Neural cell (in vitro differentiated cells): ENCODE measurements around the gene PARP12. TPM values are rescaled to one million over a fixed set of nuclear protein-coding genes. Genes with fewer than 3 reads are reported as not detected.

ENCODE experiments used
- H2AFZ ChIP-seq: fragments of 200-600, 300-800 bp; sonication (generic), shearing (Covaris generic); 2 replicates; pipeline ENCODE4 v1.6.0; 2014; ENCODE audit warnings: low read depth, mild to moderate bottlenecking, antibody characterized with exemption, low read length, moderate library complexity
- H3F3A ChIP-seq: fragments of 200-600 bp; shearing (Covaris generic); 2 replicates; pipeline ENCODE4 v1.6.1; 2016; ENCODE audit warnings: mild to moderate bottlenecking, moderate library complexity, mixed read lengths, antibody characterized with exemption, low read length; ENCODE audit not compliant: insufficient read depth, poor library complexity, severe bottlenecking
- H3K27ac ChIP-seq: fragments of 200-600, 300-800 bp; sonication (generic), shearing (Covaris generic); 2 replicates; pipeline ENCODE4 v1.5.1; 2014; ENCODE audit warnings: mild to moderate bottlenecking, low read length, moderate library complexity
- H3K27me3 ChIP-seq: fragments of 300-800, 200-600 bp; sonication (generic), shearing (Covaris generic); 2 replicates; pipeline ENCODE4 v1.6.0; 2014; ENCODE audit warnings: mild to moderate bottlenecking, low read depth, low read length, moderate library complexity; ENCODE audit not compliant: insufficient read depth
- H3K36me3 ChIP-seq: fragments of 300-800, 200-600 bp; sonication (generic), shearing (Covaris generic); 2 replicates; pipeline ENCODE4 v1.5.1; 2014; ENCODE audit warnings: mild to moderate bottlenecking, antibody characterized with exemption, low read length, moderate library complexity; ENCODE audit not compliant: insufficient read depth
- H3K4me2 ChIP-seq: fragments of 300-800, 200-600 bp; sonication (generic), shearing (Covaris generic); 2 replicates; pipeline ENCODE4 v1.6.0; 2014; ENCODE audit warnings: mild to moderate bottlenecking, low read length
- H3K4me3 ChIP-seq: fragments of 300-800, 200-600 bp; sonication (generic), shearing (Covaris generic); 2 replicates; pipeline ENCODE4 v1.5.1; 2014; ENCODE audit warnings: mild to moderate bottlenecking, low read length, moderate library complexity
- H3K79me2 ChIP-seq: fragments of 200-600 bp; shearing (Covaris generic); replicated peaks from 2 replicates; pipeline ENCODE4 v1.6.0; 2014; ENCODE audit warnings: mild to moderate bottlenecking, low read length, moderate library complexity; ENCODE audit not compliant: insufficient read depth
- H3K9ac ChIP-seq: fragments of 300-800, 200-600 bp; sonication (generic), shearing (Covaris generic); 2 replicates; pipeline ENCODE4 v1.6.1; 2016; ENCODE audit warnings: mild to moderate bottlenecking, low read length, mixed read lengths
- H3K9me2 ChIP-seq: fragments of 200-600 bp; shearing (Covaris generic); 2 replicates; pipeline ENCODE4 v1.6.1; 2016; ENCODE audit warnings: mild to moderate bottlenecking, low read length, mixed read lengths; ENCODE audit not compliant: insufficient read depth
- H3K9me3 ChIP-seq: fragments of 200-600, 300-800 bp; sonication (generic), shearing (Covaris generic); 2 replicates; pipeline ENCODE4 v1.6.1; 2016; ENCODE audit warnings: mild to moderate bottlenecking, mixed run types, low read length, moderate library complexity, mixed read lengths
- H4K20me1 ChIP-seq: fragments of 200-600 bp; shearing (Covaris generic); 2 replicates; pipeline ENCODE4 v1.6.1; 2016; ENCODE audit warnings: mild to moderate bottlenecking, mixed run types; ENCODE audit not compliant: insufficient read depth
- CTCF ChIP-seq: fragments of 450-650 bp; IDR thresholded peaks from 2 replicates; pipeline ENCODE4 v1.5.1; 2014; ENCODE audit warnings: antibody characterized with exemption, mild to moderate bottlenecking, moderate library complexity; ENCODE audit not compliant: poor library complexity, severe bottlenecking
- EP300 ChIP-seq: fragments of 450-650 bp; conservative IDR thresholded peaks from 2 replicates; pipeline ENCODE4 v1.6.1; 2014; ENCODE audit warnings: antibody characterized with exemption, mild to moderate bottlenecking, moderate library complexity; ENCODE audit not compliant: poor library complexity, severe bottlenecking
- EZH2 ChIP-seq: fragments of 200-600, 300-800 bp; shearing (Covaris generic), sonication (generic); IDR thresholded peaks from 2 replicates; pipeline ENCODE4 v1.6.1; 2014; ENCODE audit warnings: antibody characterized with exemption, low read length, borderline replicate concordance, mild to moderate bottlenecking; ENCODE audit not compliant: insufficient read depth, poor library complexity, severe bottlenecking
- MXI1 ChIP-seq: fragments of 450-650 bp; conservative IDR thresholded peaks from 2 replicates; pipeline ENCODE4 v1.6.1; 2014; ENCODE audit warnings: antibody characterized with exemption, mild to moderate bottlenecking; ENCODE audit not compliant: poor library complexity, severe bottlenecking
- POLR2AphosphoS5 ChIP-seq: IDR thresholded peaks from 2 replicates; pipeline ENCODE4 v1.6.1; 2012
- RAD21 ChIP-seq: fragments of 450-650 bp; conservative IDR thresholded peaks from 2 replicates; pipeline ENCODE4 v1.6.1; 2014; ENCODE audit warnings: antibody characterized with exemption, mild to moderate bottlenecking, moderate library complexity
- REST ChIP-seq: IDR thresholded peaks from 2 replicates; pipeline ENCODE4 v1.6.1; 2012; ENCODE audit warnings: borderline replicate concordance
- SMC3 ChIP-seq: fragments of 450-650 bp; conservative IDR thresholded peaks from 2 replicates; pipeline ENCODE4 v1.6.1; 2014; ENCODE audit warnings: antibody characterized with exemption, mild to moderate bottlenecking, moderate library complexity; ENCODE audit not compliant: poor library complexity
- TAF1 ChIP-seq: IDR thresholded peaks from 2 replicates; pipeline ENCODE4 v1.6.1; 2012; ENCODE audit warnings: low read depth
- polyA plus RNA-seq: library from polyadenylated mRNA; depleted of rRNA; stranded (reverse); fragments of >200 nt; gene quantifications from 2 replicates; pipeline ENCODE4 v1.2.3, GENCODE V29; 2014

Gene PARP12
- polyA plus RNA-seq, 1 donor from 2014 or later, result not detected

GRCh38 chr7:140035400-140036223 is 27.1 kb downstream of the PARP12 start:
- no peak overlapping the region for H3K4me2 ChIP-seq
- H3K9me3 ChIP-seq, result no peaks in the 10 kb centered on the region
- H2AFZ ChIP-seq, result no peak overlapping the region
- H3K9me2 ChIP-seq, result no peaks in the 10 kb centered on the region
- H3K36me3 ChIP-seq, result no peaks in the 10 kb centered on the region
- H3K27me3 ChIP-seq, result peaks cover 6% of the 10 kb centered on the region
- no peak overlapping the region for H3K27ac ChIP-seq
- no peaks in the 10 kb centered on the region for H3F3A ChIP-seq
- H3K4me3 ChIP-seq, result no peak overlapping the region
- H4K20me1 ChIP-seq, result no peaks in the 10 kb centered on the region
- no peak overlapping the region for H3K9ac ChIP-seq
- TF ChIP-seq POLR2AphosphoS5 (no peak), EZH2 (no peak), REST (no peak), CTCF (no peak), TAF1 (no peak), RAD21 (no peak), SMC3 (no peak), EP300 (no peak), MXI1 (no peak)
- no peaks in the 10 kb centered on the region for H3K79me2 ChIP-seq

- Histone ChIP-seq H3F3A (no peaks in the 10 kb centered on the region), H3K4me2 (no peak overlapping the region), H3K36me3 (no peaks in the 10 kb centered on the region), H3K79me2 (no peaks in the 10 kb centered on the region), H3K27me3 (peaks cover 8% of the 10 kb centered on the region), H3K27ac (no peak overlapping the region), H3K9ac (no peak overlapping the region), H3K9me3 (no peaks in the 10 kb centered on the region), H3K9me2 (no peaks in the 10 kb centered on the region), H4K20me1 (no peaks in the 10 kb centered on the region), H2AFZ (no peak overlapping the region), H3K4me3 (no peak overlapping the region)
- TF ChIP-seq EZH2 (no peak), SMC3 (no peak), TAF1 (no peak), EP300 (no peak), REST (no peak), POLR2AphosphoS5 (no peak), CTCF (no peak), RAD21 (no peak), MXI1 (no peak)
Measured at GRCh38 chr7:140034421-140034820, 28.3 kb downstream of the PARP12 start.
